ENCODE data around the gene TMEM63A.
"Not testable (repeated sequence)": the region's sequence is repeated elsewhere in the genome, so short reads cannot be mapped to it uniquely, and the experiment has no call there.

TMEM63A gene

DNA sequence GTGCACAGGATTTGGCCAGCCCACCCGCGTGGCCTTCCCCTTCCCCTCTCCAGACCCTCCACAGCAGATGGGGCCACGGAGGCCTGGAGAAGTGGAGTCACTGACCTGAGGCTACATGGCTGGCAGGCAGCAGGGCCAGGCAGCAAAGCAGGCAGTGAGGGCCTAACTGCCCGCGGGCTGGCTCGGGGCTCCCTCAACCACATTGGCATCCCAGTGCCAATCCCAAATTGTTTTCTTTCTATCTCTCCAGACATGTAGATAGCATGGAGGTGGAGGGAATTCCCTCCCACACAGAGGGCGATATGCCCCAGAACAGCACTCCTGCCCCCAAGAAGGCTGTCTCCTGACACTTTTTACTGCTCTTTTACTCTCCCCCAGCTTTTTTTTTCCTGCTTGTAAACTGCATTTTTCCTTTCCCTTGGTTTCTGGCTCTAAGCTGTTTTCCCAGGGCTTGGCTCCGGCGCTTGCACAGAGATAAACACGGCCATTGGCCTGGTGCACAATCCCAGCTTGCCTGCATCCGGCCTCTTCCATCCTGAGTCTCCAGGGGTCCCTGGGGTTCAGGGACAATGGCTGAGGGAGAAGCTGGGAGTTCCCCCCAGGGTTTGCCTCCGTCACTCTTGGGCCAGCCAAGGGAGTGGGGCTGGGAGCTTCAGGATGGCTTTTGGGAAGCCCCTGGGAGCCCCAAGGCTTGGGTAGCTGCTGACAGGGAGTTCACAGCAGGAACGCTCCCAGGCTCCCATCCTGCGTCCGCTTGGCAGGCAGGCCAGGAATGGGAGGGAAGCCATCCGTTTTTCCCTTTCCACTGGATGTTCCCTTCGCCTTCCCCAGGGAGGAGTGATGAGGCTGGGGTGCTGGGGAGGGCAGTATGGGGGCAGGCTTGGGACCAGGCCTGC is 65.3 kb downstream of the TMEM63A start:
- TF ChIP-seq, protein P1, sequence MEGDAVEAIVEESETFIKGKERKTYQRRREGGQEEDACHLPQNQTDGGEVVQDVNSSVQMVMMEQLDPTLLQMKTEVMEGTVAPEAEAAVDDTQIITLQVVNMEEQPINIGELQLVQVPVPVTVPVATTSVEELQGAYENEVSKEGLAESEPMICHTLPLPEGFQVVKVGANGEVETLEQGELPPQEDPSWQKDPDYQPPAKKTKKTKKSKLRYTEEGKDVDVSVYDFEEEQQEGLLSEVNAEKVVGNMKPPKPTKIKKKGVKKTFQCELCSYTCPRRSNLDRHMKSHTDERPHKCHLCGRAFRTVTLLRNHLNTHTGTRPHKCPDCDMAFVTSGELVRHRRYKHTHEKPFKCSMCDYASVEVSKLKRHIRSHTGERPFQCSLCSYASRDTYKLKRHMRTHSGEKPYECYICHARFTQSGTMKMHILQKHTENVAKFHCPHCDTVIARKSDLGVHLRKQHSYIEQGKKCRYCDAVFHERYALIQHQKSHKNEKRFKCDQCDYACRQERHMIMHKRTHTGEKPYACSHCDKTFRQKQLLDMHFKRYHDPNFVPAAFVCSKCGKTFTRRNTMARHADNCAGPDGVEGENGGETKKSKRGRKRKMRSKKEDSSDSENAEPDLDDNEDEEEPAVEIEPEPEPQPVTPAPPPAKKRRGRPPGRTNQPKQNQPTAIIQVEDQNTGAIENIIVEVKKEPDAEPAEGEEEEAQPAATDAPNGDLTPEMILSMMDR (IDR thresholded peaks at IDR 0.05; ENCODE audit: low read depth, low read length) = no peak
- H3K4me3 ChIP-seq (ENCODE audit: low read depth, low read length) = no peak overlapping the region

DNA sequence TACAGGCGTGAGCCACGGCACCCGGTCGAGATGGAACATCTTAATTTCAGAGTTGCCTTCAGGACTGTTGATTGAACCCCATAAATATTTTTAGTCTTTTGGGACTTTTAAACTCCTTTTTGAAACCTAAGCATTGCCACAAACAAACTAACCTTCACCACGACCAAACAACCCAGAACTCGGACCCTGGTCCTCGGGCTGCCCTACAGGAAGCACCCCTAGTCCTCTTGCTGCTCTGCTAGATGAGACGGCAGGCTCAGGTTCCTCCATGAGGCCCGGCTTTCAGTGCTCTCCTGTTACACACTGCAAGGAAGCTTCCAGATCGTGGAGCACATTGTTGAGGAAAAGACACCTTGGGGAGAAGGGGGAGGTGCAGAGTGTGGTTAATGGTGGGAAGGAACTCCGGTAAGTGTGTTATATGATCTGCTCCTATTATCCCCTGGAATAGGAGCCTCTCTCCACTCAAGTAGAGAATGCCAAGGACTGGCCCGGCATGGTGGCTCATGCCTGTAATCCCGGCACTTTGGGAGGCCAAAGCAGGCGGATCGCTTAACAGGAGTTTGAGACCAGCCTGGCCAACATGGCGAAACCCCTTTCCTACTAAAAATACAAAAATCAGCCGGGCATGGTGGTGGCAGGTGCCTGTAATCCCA is 66.5 kb downstream of the TMEM63A start:
- TF ChIP-seq, protein P1 (IDR thresholded peaks at IDR 0.05; ENCODE audit: low read depth, low read length) = no peak
- no peak overlapping the region for H3K4me3 ChIP-seq (ENCODE audit: low read depth, low read length)

DNA sequence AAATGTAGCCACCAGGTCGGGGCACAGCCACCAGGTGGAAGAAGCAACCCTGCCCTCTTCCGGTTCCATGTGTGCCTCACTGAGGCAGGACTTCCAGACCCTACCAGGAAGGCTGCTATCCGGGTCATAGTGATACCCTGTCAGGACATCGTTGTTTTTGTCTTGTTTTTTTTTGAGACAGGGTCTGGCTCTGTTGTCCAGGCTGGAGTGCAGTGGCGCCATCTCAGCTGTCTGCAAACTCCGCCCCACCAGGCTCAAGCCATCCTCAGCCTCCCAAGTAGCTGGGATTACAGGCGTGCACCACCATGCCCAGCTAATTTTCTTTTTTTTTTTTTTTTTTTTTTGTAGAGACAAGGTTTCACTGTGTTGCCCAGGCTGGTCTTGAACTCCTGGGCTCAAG is 67.1 kb downstream of the TMEM63A start:
- H3K4me3 ChIP-seq (ENCODE audit: low read depth, low read length) = not testable (repeated sequence)

DNA sequence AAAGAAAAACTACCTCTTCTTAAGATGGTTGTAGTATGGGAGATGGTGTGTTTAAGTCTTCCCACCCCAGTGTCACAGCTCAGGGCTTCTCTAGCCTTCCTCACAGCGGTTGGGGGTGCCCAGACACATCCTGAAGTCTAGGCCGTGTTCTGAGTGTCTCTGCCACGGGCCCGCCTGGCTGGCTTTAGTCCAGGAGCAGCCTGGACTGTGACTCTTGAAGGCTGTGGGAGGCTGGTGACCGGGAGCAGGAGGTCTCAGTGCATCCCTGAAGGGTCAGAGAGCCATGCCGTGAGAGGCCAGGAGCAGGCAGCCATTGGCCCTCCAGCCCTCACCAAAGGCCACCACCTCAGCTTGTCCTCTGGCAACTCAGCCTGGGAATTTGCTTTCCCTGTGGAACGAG is 67.8 kb downstream of the TMEM63A start:
- TF ChIP-seq, protein P1 (IDR thresholded peaks at IDR 0.05; ENCODE audit: low read depth, low read length) = no peak
- no peak overlapping the region for H3K4me3 ChIP-seq (ENCODE audit: low read depth, low read length)

DNA sequence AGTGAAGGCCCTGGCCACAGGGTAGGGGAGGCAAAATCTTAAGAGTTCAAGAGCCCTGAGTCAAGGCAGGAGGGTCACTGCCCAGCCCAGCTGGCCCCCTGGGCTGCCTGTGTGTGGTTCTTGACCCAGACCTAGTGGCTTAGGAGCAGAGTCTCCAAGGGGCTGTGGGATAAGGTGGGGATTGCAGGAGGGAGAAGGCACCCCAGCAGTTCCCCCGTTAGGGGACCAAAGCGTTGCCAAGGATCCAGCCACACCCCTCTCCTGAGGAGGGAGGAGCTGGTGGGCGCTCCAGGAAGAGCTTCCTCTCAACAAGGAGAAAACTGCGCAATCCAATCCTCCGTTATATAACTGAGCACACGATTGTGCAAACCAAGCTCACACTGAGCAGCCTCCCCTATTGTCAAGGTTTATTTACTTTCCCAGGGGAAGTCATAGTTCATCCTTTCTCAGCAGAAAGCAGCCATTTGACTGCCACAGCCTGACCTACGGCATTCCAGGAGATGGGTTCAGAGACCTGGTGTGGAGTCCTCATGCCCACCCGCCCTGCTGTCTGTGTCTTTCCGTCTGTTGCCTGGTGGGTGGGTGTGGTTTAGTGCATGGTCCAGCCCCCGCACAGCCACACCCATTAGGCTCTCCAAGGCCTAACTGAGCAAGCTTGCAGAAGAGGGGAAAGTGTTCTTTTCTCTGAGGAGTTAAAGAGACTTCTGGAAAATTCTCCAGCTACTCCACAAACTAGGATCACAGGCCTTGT is 68.8 kb downstream of the TMEM63A start:
- H3K4me3 ChIP-seq (ENCODE audit: low read depth, low read length) = no peak overlapping the region
- TF ChIP-seq, protein P1 (IDR thresholded peaks at IDR 0.05; ENCODE audit: low read depth, low read length) = no peak

DNA sequence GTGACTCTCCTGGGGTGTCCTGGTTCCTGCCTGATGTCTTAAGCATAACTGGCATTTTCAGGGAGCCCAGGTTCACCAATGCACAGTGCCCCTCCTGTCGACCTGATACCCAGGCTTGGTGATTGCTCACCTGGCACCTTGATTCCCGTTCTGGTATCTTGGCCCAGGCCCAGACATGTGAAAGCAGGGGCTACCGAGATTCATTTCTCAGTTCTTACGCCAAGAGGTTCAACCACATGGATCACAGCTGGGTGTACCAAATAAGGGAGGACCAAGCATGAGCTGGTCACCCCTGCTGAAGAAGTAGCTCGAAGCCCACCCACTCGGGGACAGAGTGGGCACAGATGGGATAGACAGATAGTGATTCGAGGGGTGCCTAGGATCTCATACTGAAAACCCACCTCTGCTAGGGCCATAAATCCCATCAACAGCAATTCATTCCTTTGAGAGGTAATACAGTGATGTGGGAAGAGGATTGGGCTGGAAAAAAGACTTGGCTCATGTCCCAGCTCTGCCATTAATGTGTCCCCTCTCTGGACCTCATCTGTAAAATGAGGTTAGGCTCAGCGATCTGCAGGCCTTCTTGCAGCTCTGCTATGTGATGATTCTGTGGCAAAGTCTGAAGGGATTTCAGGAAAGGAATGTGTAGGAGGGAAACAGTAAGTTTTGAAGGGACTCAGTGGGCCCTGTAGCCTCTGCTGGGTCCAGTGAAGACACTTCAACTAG is 69.5 kb downstream of the TMEM63A start:
- TF ChIP-seq, protein P1 (IDR thresholded peaks at IDR 0.05; ENCODE audit: low read depth, low read length) = no peak
- H3K4me3 ChIP-seq (ENCODE audit: low read depth, low read length) = no peak overlapping the region
